Natural killer cell treated with Interleukin-12 subunit alpha and Interleukin-12 subunit beta and Interleukin-15 and Interleukin-18, amount 100 ng/mL, for 72 hours (primary cell): ENCODE measurements around the gene SNX30. TPM values are rescaled to one million over a fixed set of nuclear protein-coding genes. Genes with fewer than 3 reads are reported as not detected.

Experiments used
- ATAC-seq, 2 donors: fragments of 150-1000 bp; cut with Tn5 transposase in 1 of 2; sonication (Bioruptor Pico), chemical (Tn5 transposase) in 1 of 2; 2 replicates each; pipeline ENCODE4 v1.10.0; 2021
- DNase-seq: peaks from one replicate; pipeline ENCODE4 v3.0.0; 2022; ENCODE audit warnings: low spot score
- H3K27ac Mint-ChIP-seq, 2 donors: 1 replicate in 1 of 2; 2 replicates in 1 of 2; pipeline ENCODE4 v1.8.0; 2022; ENCODE audit warnings: mixed read lengths in 2 of 2, mild to moderate bottlenecking in 1 of 2, moderate library complexity in 1 of 2
- H3K27me3 Mint-ChIP-seq, 2 donors: 1 replicate in 1 of 2; 2 replicates in 1 of 2; pipeline ENCODE4 v1.8.0; 2022; ENCODE audit warnings: mixed read lengths in 2 of 2
- H3K36me3 Mint-ChIP-seq: one replicate; pipeline ENCODE4 v1.8.0; 2022; ENCODE audit warnings: mixed read lengths
- H3K4me1 Mint-ChIP-seq, 2 donors: 1 replicate in 1 of 2; 2 replicates in 1 of 2; pipeline ENCODE4 v1.8.0; 2022; ENCODE audit warnings: low read depth in 2 of 2, mixed read lengths in 2 of 2, mild to moderate bottlenecking in 1 of 2
- H3K4me3 Mint-ChIP-seq: one replicate; pipeline ENCODE4 v1.8.0; 2022; ENCODE audit warnings: mixed read lengths
- H3K9me3 Mint-ChIP-seq: 2 replicates; pipeline ENCODE4 v1.8.0; 2022; ENCODE audit warnings: mixed read lengths
- total RNA-seq, 2 donors: library from RNA; stranded (reverse); gene quantifications; one replicate each; pipeline ENCODE4 v1.2.3, GENCODE V29; 2022

SNX30 gene
- total RNA-seq, 2 donors from 2014 or later = 6.1 to 6.2 TPM

GRCh38 chr9:112867275-112867991, 116.9 kb downstream of the SNX30 start:
- Mint-ChIP-seq H3K36me3 (no peaks in the 10 kb centered on the region), H3K4me1 (peaks cover 20% of the 10 kb centered on the region in 2 donors), H3K27ac (peak overlapping the region in 1 of 2 donors; percentile 59), H3K27me3 (no peaks in the 10 kb centered on the region), H3K9me3 (no peaks in the 10 kb centered on the region), H3K4me3 (no peak overlapping the region)
- DNase-seq = no peak
- peak in 1 of 2 donors; percentile 53 for ATAC-seq

GRCh38 chr9:112868461-112868860, 117.9 kb downstream of the SNX30 start:
- Mint-ChIP-seq H3K4me1 (peaks cover 12 to 14% of the 10 kb centered on the region in 2 donors), H3K27ac (no peak overlapping the region), H3K36me3 (no peaks in the 10 kb centered on the region), H3K4me3 (no peak overlapping the region), H3K27me3 (no peaks in the 10 kb centered on the region), H3K9me3 (no peaks in the 10 kb centered on the region)
- ATAC-seq (no peak), DNase-seq (no peak)

GRCh38 chr9:112869041-112869529, 118.5 kb downstream of the SNX30 start:
- no peaks in the 10 kb centered on the region for H3K9me3 Mint-ChIP-seq

GRCh38 chr9:112869917-112870316, 119.4 kb downstream of the SNX30 start:
- Mint-ChIP-seq H3K4me3 (no peak overlapping the region), H3K36me3 (no peaks in the 10 kb centered on the region), H3K9me3 (no peaks in the 10 kb centered on the region), H3K27me3 (no peaks in the 10 kb centered on the region), H3K27ac (no peak overlapping the region), H3K4me1 (peaks cover 5 to 8% of the 10 kb centered on the region in 2 donors)
- ATAC-seq (no peak), DNase-seq (no peak)

More at GRCh38 chr9:112869041-112869529, 118.5 kb downstream of the SNX30 start:
- Mint-ChIP-seq H3K36me3 (no peaks in the 10 kb centered on the region), H3K27ac (no peak overlapping the region), H3K27me3 (no peaks in the 10 kb centered on the region), H3K4me1 (peaks cover 6 to 8% of the 10 kb centered on the region in 2 donors), H3K4me3 (no peak overlapping the region)
- DNase-seq (no peak), ATAC-seq (no peak)

GRCh38 chr9:112870556-112870955, 120.0 kb downstream of the SNX30 start:
- Mint-ChIP-seq H3K27ac (no peak overlapping the region), H3K4me1 (peaks cover 5 to 8% of the 10 kb centered on the region in 2 donors), H3K9me3 (no peaks in the 10 kb centered on the region), H3K4me3 (no peak overlapping the region), H3K36me3 (no peaks in the 10 kb centered on the region), H3K27me3 (no peaks in the 10 kb centered on the region)
- DNase-seq (no peak), ATAC-seq (no peak)

GRCh38 chr9:112872019-112872418, 121.5 kb downstream of the SNX30 start:
- DNase-seq (no peak), ATAC-seq (no peak)
- no peak overlapping the region for H3K27ac Mint-ChIP-seq
- no peak overlapping the region for H3K4me3 Mint-ChIP-seq
- H3K4me1 Mint-ChIP-seq = peaks cover 5 to 8% of the 10 kb centered on the region in 2 donors
- no peaks in the 10 kb centered on the region for H3K36me3 Mint-ChIP-seq
- no peaks in the 10 kb centered on the region for H3K27me3 Mint-ChIP-seq
- no peaks in the 10 kb centered on the region for H3K9me3 Mint-ChIP-seq

- Mint-ChIP-seq H3K36me3 (no peaks in the 10 kb centered on the region), H3K27me3 (no peaks in the 10 kb centered on the region), H3K9me3 (no peaks in the 10 kb centered on the region), H3K27ac (no peak overlapping the region), H3K4me1 (no peaks in the 10 kb centered on the region), H3K4me3 (no peak overlapping the region)
- ATAC-seq = no peak
- DNase-seq = no peak
Observed at GRCh38 chr9:112873773-112874405, 123.3 kb downstream of the SNX30 start.

GRCh38 chr9:112878752-112879151, 128.2 kb downstream of the SNX30 start:
- H3K4me1 Mint-ChIP-seq = no peaks in the 10 kb centered on the region
- DNase-seq = no peak

GRCh38 chr9:112880650-112881049, 130.1 kb downstream of the SNX30 start:
- Mint-ChIP-seq H3K27me3 (peaks cover 0 to 3% of the 10 kb centered on the region in 2 donors), H3K4me3 (no peak overlapping the region), H3K36me3 (no peaks in the 10 kb centered on the region), H3K4me1 (no peaks in the 10 kb centered on the region), H3K9me3 (no peaks in the 10 kb centered on the region), H3K27ac (no peak overlapping the region)
- ATAC-seq (no peak), DNase-seq (no peak)

More at GRCh38 chr9:112878752-112879151, 128.2 kb downstream of the SNX30 start:
- no peak for ATAC-seq
- Mint-ChIP-seq H3K36me3 (no peaks in the 10 kb centered on the region), H3K27ac (no peak overlapping the region), H3K4me3 (no peak overlapping the region), H3K9me3 (no peaks in the 10 kb centered on the region), H3K27me3 (peaks cover 0 to 3% of the 10 kb centered on the region in 2 donors)

GRCh38 chr9:112881331-112881730, 130.8 kb downstream of the SNX30 start:
- H3K36me3 Mint-ChIP-seq = no peaks in the 10 kb centered on the region
- H3K9me3 Mint-ChIP-seq = no peaks in the 10 kb centered on the region
- H3K27ac Mint-ChIP-seq = no peak overlapping the region
- peaks cover 0 to 3% of the 10 kb centered on the region in 2 donors for H3K27me3 Mint-ChIP-seq
- no peaks in the 10 kb centered on the region for H3K4me1 Mint-ChIP-seq
- no peak for DNase-seq
- no peak for ATAC-seq
- no peak overlapping the region for H3K4me3 Mint-ChIP-seq

- ATAC-seq = no peak
- no peaks in the 10 kb centered on the region for H3K4me1 Mint-ChIP-seq
- no peak overlapping the region for H3K4me3 Mint-ChIP-seq
- H3K36me3 Mint-ChIP-seq = no peaks in the 10 kb centered on the region
- H3K9me3 Mint-ChIP-seq = no peaks in the 10 kb centered on the region
- H3K27me3 Mint-ChIP-seq = peaks cover 0 to 3% of the 10 kb centered on the region in 2 donors
- DNase-seq = no peak
- no peak overlapping the region for H3K27ac Mint-ChIP-seq
Observed at GRCh38 chr9:112884101-112884500, 133.5 kb downstream of the SNX30 start.

GRCh38 chr9:112884721-112885120, 134.2 kb downstream of the SNX30 start:
- no peak for ATAC-seq
- Mint-ChIP-seq H3K27me3 (peaks cover 4 to 9% of the 10 kb centered on the region in 2 donors), H3K9me3 (no peaks in the 10 kb centered on the region), H3K36me3 (no peaks in the 10 kb centered on the region), H3K4me1 (no peaks in the 10 kb centered on the region), H3K4me3 (no peak overlapping the region), H3K27ac (no peak overlapping the region)
- no peak for DNase-seq

- H3K4me1 Mint-ChIP-seq = no peaks in the 10 kb centered on the region
Observed at GRCh38 chr9:112885324-112885723, 134.8 kb downstream of the SNX30 start.

GRCh38 chr9:112886351-112886750, 135.8 kb downstream of the SNX30 start:
- Mint-ChIP-seq H3K27ac (no peak overlapping the region), H3K4me3 (no peak overlapping the region), H3K9me3 (no peaks in the 10 kb centered on the region), H3K4me1 (no peaks in the 10 kb centered on the region), H3K36me3 (no peaks in the 10 kb centered on the region), H3K27me3 (peaks cover 8 to 15% of the 10 kb centered on the region in 2 donors)
- DNase-seq = no peak
- no peak for ATAC-seq

More at GRCh38 chr9:112885324-112885723, 134.8 kb downstream of the SNX30 start:
- Mint-ChIP-seq H3K36me3 (no peaks in the 10 kb centered on the region), H3K4me3 (no peak overlapping the region), H3K9me3 (no peaks in the 10 kb centered on the region), H3K27me3 (peaks cover 8 to 15% of the 10 kb centered on the region in 2 donors), H3K27ac (no peak overlapping the region)
- DNase-seq (no peak), ATAC-seq (no peak)
